GM19324 (cell line): ENCODE data around the gene IPCEF1.

ENCODE experiments used
- ATAC-seq: cut with Tn5 transposase; IDR thresholded peaks from one replicate; pipeline ENCODE4 v1.9.1; 2021; ENCODE audit warnings: mild to moderate bottlenecking, moderate library complexity; ENCODE audit not compliant: unreplicated experiment, low FRiP score

IPCEF1 gene

DNA sequence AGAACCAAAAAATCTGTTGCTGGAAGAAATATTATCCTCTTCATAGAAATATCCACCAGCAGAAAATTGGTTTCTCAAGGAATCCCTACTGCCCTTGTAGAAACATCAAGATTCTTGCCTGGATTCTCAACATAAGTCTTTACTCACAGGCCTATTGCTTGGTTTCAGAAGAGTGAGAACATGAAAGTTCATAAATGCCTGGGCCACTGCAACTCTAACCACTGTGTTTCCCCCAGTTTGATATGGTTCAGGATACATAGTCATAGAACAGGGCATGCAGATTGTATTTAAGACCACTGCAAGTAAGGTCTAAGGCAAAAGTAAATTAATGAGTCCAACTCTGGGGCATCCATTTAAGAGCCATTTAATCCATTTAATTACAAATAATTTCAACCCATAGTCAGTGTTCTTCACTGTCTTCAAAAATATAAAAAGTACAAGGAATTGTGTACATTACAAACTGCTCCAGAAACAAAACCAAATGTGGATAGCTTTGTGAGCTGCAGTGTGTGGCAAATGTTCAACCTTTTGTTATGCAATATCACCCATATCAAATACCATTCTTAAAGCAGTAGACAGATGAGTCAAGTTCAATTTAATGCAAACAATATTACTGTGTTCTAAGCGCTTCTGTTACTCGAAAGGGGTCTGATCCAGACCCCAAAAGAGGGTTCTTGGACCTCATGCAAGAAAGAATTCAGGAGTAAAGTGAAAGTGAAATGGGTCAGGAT, 234.2 kb downstream of the IPCEF1 start:
- ATAC-seq = no peak

DNA sequence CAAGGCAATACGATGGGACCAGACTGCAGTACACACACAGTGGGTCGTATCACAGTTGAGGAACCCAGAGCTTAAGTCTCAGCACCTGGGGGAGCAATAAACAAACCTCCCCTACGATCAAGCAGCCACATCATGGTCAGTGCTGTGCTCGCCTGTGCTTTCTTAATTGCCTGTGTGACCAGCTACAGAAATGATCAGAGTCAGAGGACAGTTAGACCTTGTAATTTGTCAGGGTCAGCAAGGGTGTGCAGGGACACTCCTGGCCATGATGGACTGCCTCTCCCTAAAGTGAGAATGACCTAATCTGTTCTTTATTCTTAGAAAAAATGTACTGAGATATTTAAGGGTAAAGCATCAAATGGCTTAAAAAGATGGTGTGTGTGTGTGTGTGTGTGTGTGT, 239.1 kb downstream of the IPCEF1 start:
- ATAC-seq = no peak

DNA sequence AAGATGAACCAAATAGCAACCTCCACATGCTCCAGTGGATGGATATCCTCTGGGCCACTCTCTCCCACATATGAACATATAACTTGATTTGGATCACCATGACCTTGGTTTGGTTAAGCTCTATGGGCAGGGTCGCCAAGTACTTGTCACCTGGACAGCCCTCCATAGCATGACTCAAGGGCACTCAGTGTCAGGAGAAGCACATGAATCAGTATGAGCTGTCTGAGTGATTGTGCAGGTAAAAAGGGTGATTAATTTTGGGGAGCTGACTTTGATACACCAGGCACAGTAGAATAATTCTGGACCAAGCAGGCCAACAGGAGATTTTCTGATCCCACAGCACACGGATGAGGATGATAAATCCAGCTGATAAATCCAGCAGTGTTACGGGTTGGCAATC, 243.2 kb downstream of the IPCEF1 start:
- no peak for ATAC-seq

DNA sequence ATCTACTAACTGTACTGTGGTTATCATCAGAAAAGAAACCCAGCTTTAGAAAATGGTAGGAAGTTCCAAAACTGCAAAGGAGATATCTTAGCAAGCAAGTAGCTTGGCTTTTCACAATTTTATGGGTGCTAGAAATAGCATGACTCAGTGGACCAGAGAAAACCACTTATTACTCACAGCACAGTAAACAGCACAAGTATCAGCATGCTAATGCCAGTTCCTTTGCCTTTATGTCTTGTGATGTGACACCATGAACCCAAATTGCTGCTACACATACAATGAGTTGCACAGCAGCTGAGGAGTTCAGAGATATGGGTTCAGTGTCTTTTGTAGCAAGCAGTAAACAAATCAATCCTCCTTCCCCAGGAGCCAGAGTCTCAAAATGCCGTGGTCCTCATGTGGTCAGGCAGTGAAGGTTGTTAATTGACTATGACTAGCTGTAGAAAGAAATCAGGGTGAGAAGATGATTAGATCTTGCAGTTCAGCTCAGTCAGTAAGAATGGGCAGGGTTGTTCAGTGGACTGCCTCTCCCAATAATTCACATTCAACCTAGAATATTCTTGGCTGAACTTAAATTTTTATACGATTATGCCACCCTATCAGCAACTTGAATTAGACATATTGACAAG, 244.3 kb downstream of the IPCEF1 start:
- ATAC-seq = no peak

DNA sequence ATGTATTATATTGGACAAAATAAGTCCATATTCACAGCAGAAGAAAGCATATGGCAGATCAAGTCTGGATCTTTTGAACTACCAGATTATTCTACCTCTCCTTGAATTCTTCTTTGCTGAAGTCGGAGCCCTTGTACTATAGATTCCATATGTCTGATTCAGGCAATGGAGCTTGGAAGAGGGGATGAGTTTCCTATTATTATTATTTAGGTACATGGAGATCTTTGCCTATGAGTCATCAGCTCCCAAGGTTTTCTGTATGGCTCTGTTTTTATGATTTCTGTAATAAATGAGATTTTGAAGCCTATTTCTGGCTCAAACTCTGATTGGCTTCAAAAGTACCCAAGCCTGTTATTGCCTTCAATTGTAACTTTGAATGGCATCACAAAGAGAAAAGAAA, 245.6 kb downstream of the IPCEF1 start:
- no peak for ATAC-seq

DNA sequence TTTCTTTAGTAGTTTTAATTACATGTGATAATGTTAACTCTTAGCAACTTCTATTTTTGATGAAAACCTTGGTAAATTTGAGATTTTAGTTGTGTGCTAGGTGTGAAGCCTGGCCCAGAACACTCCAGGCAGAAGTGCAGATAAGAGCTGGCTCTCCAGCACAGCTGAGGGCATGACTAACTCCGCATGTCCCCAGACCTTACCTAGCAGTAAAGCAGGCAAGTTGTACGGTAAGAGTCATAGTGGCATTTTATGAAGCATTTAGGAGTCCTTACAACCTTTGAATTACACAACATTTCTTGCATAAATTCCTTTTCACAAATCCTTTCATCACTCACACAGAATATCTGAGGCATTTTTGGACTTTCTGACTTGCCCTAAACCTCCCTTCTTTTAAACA, 250.4 kb downstream of the IPCEF1 start:
- no peak for ATAC-seq
